ENCODE data around the gene TBCA.
"Not testable (repeated sequence)": the region's sequence is repeated elsewhere in the genome, so short reads cannot be mapped to it uniquely, and the experiment has no call there.

Gene TBCA

GRCh38 chr5:77772729-77773128 is 3.4 kb downstream of the TBCA start:
- DNase-seq (ENCODE audit: low spot score), result no peak

GRCh38 chr5:77771452-77771851 is 4.7 kb downstream of the TBCA start:
- DNase-seq (ENCODE audit: low spot score), result no peak

GRCh38 chr5:77770293-77771005 is 5.7 kb downstream of the TBCA start:
- no peak for DNase-seq (ENCODE audit: low spot score)

- DNase-seq (ENCODE audit: low spot score), result no peak
Observed at GRCh38 chr5:77768978-77769377, 7.2 kb downstream of the TBCA start.

- no peak for DNase-seq (ENCODE audit: low spot score)
Observed at GRCh38 chr5:77767301-77767700, 8.8 kb downstream of the TBCA start.

- no peak for DNase-seq (ENCODE audit: low spot score)
Observed at GRCh38 chr5:77761606-77762005, 14.5 kb downstream of the TBCA start.

- DNase-seq (ENCODE audit: low spot score), result no peak
Observed at GRCh38 chr5:77758141-77758938, 17.8 kb downstream of the TBCA start.

- DNase-seq (ENCODE audit: low spot score), result no peak
Observed at GRCh38 chr5:77751328-77752023, 24.7 kb downstream of the TBCA start.

- not testable (repeated sequence) for DNase-seq (ENCODE audit: low spot score)
Observed at GRCh38 chr5:77750928-77751327, 25.2 kb downstream of the TBCA start.

GRCh38 chr5:77748160-77748559 is 28.0 kb downstream of the TBCA start:
- DNase-seq (ENCODE audit: low spot score), result no peak

GRCh38 chr5:77744116-77744515 is 32.0 kb downstream of the TBCA start:
- no peak for DNase-seq (ENCODE audit: low spot score)

GRCh38 chr5:77743181-77743580 is 33.0 kb downstream of the TBCA start:
- DNase-seq (ENCODE audit: low spot score), result no peak

- DNase-seq (ENCODE audit: low spot score), result no peak
Observed at GRCh38 chr5:77741608-77742007, 34.5 kb downstream of the TBCA start.

GRCh38 chr5:77734885-77735284 is 41.3 kb downstream of the TBCA start:
- DNase-seq (ENCODE audit: low spot score), result no peak

GRCh38 chr5:77733130-77733529 is 43.0 kb downstream of the TBCA start:
- no peak for DNase-seq (ENCODE audit: low spot score)

- no peak for DNase-seq (ENCODE audit: low spot score)
Observed at GRCh38 chr5:77727190-77727589, 48.9 kb downstream of the TBCA start.

- no peak for DNase-seq (ENCODE audit: low spot score)
Observed at GRCh38 chr5:77725616-77726015, 50.5 kb downstream of the TBCA start.

- DNase-seq (ENCODE audit: low spot score), result no peak
Observed at GRCh38 chr5:77724934-77725333, 51.2 kb downstream of the TBCA start.

GRCh38 chr5:77719666-77720363 is 56.3 kb downstream of the TBCA start:
- no peak for DNase-seq (ENCODE audit: low spot score)

GRCh38 chr5:77718934-77719610 is 57.1 kb downstream of the TBCA start:
- no peak for DNase-seq (ENCODE audit: low spot score)

GRCh38 chr5:77709993-77710685 is 66.0 kb downstream of the TBCA start:
- no peak for DNase-seq (ENCODE audit: low spot score)
